HG03064 (cell line): ENCODE measurements around the gene UPK3BL1.
"Not testable (repeated sequence)": the region's sequence is repeated elsewhere in the genome, so short reads cannot be mapped to it uniquely, and the experiment has no call there.

Experiments
- ATAC-seq: cut with Tn5 transposase; IDR thresholded peaks from one replicate; pipeline ENCODE4 v1.9.1; 2021; ENCODE audit warnings: low read depth; ENCODE audit not compliant: unreplicated experiment

Gene UPK3BL1

GRCh38 chr7:102589857-102590256, 52.7 kb downstream of the UPK3BL1 start:
- not testable (repeated sequence) for ATAC-seq
